HUES64 (cell line): ENCODE data around the gene TRRAP.

ENCODE experiments used
- H3K27ac ChIP-seq: 2 replicates; pipeline ENCODE4 v1.7.0; 2013; ENCODE audit warnings: low read depth, low read length, inconsistent platforms
- H3K27me3 ChIP-seq: 2 replicates; pipeline ENCODE4 v1.6.1; 2013; ENCODE audit warnings: mild to moderate bottlenecking, low read length; ENCODE audit not compliant: insufficient read depth
- H3K36me3 ChIP-seq: 2 replicates; pipeline ENCODE4 v1.6.1; 2013; ENCODE audit warnings: mild to moderate bottlenecking, low read length; ENCODE audit not compliant: insufficient read depth
- H3K4me1 ChIP-seq: 2 replicates; pipeline ENCODE4 v1.6.1; 2013; ENCODE audit warnings: mild to moderate bottlenecking, low read length, moderate library complexity; ENCODE audit not compliant: insufficient read depth
- H3K4me3 ChIP-seq: 2 replicates; pipeline ENCODE4 v1.5.1; 2013; ENCODE audit warnings: mild to moderate bottlenecking, low read length, moderate library complexity
- H3K9ac ChIP-seq: 2 replicates; pipeline ENCODE4 v1.6.1; 2013; ENCODE audit warnings: mild to moderate bottlenecking, low read depth, low read length
- H3K9me3 ChIP-seq: 2 replicates; pipeline ENCODE4 v1.6.1; 2013; ENCODE audit warnings: low read depth, low read length; ENCODE audit not compliant: insufficient read depth
- WGBS: fragments of 150-250, 120-280 bp; methylation state at CpG from one replicate; pipeline ENCODE4 v1.1.7; 2013; ENCODE audit warnings: missing lambda C conversion rate; 5-methylcytosine and 5-hydroxymethylcytosine counted together

The TRRAP gene

DNA sequence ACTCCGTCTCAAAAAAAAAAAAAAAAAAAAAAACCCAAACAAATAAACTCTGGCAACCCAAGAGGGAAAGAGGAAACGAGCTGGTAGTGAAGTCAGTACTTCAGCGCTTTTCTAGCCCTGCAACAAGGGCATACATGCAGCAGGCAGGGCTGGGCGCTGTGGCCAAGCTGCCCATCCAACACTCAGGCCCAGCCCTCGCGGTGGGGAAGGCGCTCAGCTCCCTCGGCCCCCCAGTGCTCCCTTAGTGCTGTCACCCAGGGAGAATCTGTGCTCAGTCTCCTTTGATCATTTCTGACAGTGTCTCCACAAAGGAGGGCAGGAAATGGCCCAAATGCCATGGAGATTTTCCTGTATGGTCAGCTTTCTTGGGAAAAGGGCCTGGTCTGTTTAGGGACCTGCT lies 168.4 kb downstream of the TRRAP start:
- Histone ChIP-seq H3K27me3 (no peaks in the 10 kb centered on the region), H3K36me3 (peaks cover 88% of the 10 kb centered on the region), H3K9ac (no peak overlapping the region), H3K9me3 (no peaks in the 10 kb centered on the region), H3K4me1 (0 out of 2 replicates have a peak, but pooled peaks cover 2% of the 10 kb centered on the region), H3K4me3 (no peak overlapping the region), H3K27ac (no peak overlapping the region)
- 87% methylated on average over 7 of the region's 8 CpGs for WGBS

GRCh38 chr7:99047526-99048077 lies 169.3 kb downstream of the TRRAP start:
- H3K27ac ChIP-seq, result no peak overlapping the region
- 95% methylated on average over 15 of the region's 15 CpGs for WGBS

GRCh38 chr7:99050971-99051370 lies 172.6 kb downstream of the TRRAP start:
- no peak overlapping the region for H3K27ac ChIP-seq
- no peak overlapping the region for H3K4me3 ChIP-seq
- H3K27me3 ChIP-seq, result no peaks in the 10 kb centered on the region
- H3K4me1 ChIP-seq, result 0 out of 2 replicates have a peak, but pooled peaks cover 2% of the 10 kb centered on the region
- peaks cover 86% of the 10 kb centered on the region for H3K36me3 ChIP-seq
- no peak overlapping the region for H3K9ac ChIP-seq
- no peaks in the 10 kb centered on the region for H3K9me3 ChIP-seq
- WGBS, result 87% methylated on average over 2 of the region's 2 CpGs

More at GRCh38 chr7:99047526-99048077, 169.3 kb downstream of the TRRAP start:
- Histone ChIP-seq H3K4me1 (0 out of 2 replicates have a peak, but pooled peaks cover 2% of the 10 kb centered on the region), H3K27me3 (no peaks in the 10 kb centered on the region), H3K4me3 (no peak overlapping the region), H3K9me3 (no peaks in the 10 kb centered on the region), H3K9ac (no peak overlapping the region), H3K36me3 (peaks cover 88% of the 10 kb centered on the region)

DNA sequence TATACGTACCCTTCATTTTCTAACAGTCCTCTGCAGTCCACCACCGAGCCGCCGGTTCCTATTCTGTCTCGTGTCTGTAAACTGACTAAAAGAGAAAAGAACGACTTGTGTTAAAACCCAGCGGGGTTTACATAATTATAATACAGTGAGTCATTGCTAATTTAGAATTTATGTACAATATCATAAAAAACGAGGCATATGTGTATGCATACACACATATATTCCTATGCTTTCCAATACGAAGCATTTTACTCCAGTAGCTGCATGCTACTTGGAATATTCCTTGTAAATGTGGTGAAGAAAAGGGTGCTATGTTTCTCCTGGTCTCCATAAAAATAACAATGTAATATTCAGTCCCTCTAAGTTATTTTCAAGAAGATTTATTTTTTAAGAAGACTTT lies 176.4 kb downstream of the TRRAP start:
- no peaks in the 10 kb centered on the region for H3K9me3 ChIP-seq
- H3K4me3 ChIP-seq, result no peak overlapping the region
- no peak overlapping the region for H3K27ac ChIP-seq
- no peaks in the 10 kb centered on the region for H3K4me1 ChIP-seq
- no peaks in the 10 kb centered on the region for H3K27me3 ChIP-seq
- H3K9ac ChIP-seq, result no peak overlapping the region
- 96% methylated on average over 6 of the region's 9 CpGs for WGBS
- peaks cover 72% of the 10 kb centered on the region for H3K36me3 ChIP-seq

DNA sequence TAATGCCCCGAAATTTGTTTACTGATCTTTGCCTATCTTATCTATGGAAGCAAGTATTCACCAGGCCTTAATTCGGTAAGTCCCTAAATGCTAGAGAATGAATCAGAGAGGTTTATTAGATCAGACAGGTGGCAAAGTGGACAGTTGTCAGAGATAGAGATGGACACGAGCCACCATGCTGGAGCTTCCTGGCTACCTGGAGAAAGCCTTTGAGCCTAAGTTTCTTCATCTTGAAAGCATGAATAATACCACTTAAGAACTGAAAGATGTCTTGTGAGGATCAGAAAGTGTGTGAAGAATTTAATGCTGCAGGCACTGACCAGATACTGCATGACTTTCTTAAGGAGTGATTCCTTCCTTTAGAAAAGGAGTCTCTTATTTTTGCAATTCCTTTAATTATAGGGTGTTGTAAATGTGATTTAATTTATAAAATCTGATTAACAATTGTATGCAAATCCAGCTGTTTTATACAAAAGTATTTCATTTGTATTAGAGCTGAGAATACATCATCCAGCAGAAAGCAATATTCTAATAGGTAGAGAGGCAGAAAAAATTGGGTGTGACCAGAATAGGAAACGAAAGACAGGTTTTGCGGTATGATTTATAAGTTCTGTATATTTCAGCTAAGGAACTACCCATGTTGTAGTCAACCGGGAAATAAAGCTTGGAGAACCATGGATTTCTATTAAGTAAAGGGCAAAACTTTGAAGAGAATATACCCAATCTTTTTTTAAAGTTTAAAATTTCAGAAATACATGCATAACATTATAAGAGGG lies 182.9 kb downstream of the TRRAP start:
- no peaks in the 10 kb centered on the region for H3K9me3 ChIP-seq
- H3K36me3 ChIP-seq, result peaks cover 15% of the 10 kb centered on the region
- no peak overlapping the region for H3K4me3 ChIP-seq
- H3K4me1 ChIP-seq, result no peaks in the 10 kb centered on the region
- H3K9ac ChIP-seq, result no peak overlapping the region
- no peaks in the 10 kb centered on the region for H3K27me3 ChIP-seq
- no peak overlapping the region for H3K27ac ChIP-seq
- WGBS, result 98% methylated on average over 6 of the region's 6 CpGs
